Omental fat pad (tissue), 4 donors: ENCODE data around the gene ARHGEF12. TPM values are rescaled to one million over a fixed set of nuclear protein-coding genes. Genes with fewer than 3 reads are reported as not detected.

Experiments
- ATAC-seq: fragments of 150-250 bp; one replicate; pipeline ENCODE4 v1.9.1; 2016; ENCODE audit warnings: mild to moderate bottlenecking, moderate library complexity; ENCODE audit not compliant: low FRiP score
- DNase-seq: peaks from one replicate; pipeline ENCODE4 v3.0.0-alpha.2; 2019; ENCODE audit warnings: low spot score
- total RNA-seq, 4 donors: library from RNA; depleted of rRNA; stranded (reverse); fragments of >200 nt; gene quantifications; one replicate each; pipeline ENCODE4 v1.1.0, GENCODE V29; 2016
- TF ChIP-seq, protein P1 (sequence below), 3 donors: fragments of 450-650 bp; IDR thresholded peaks; one replicate each; pipeline ENCODE4 v1.5.1; 2016 to 2017; ENCODE audit warnings: antibody characterized with exemption in 3 of 3, mild to moderate bottlenecking in 3 of 3, moderate library complexity in 2 of 3

ARHGEF12 gene
- total RNA-seq, 4 donors from 2014 or later = 69.8 to 137 (median 75.2) TPM

DNA sequence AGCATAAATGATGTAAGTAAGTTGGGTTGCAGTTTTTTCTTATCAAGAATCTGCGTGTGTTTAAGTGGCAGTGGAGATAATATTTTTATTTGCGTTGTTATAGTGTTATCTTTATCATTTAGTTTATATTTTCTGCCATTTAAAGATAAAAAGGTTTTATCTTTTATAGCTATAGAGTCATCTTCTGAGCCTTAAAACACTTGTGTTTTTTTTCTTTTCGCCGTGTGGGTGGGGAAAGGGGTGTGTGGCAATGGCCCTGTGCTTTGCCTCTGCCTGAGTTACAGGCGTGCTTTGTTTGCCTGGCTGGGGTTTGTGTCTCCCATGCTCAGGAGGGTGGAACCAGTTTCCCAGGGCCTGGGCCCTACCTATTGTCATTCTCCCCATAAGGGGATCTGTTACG is 16.2 kb downstream of the ARHGEF12 start:
- no peak for ATAC-seq
- TF ChIP-seq, protein P1, sequence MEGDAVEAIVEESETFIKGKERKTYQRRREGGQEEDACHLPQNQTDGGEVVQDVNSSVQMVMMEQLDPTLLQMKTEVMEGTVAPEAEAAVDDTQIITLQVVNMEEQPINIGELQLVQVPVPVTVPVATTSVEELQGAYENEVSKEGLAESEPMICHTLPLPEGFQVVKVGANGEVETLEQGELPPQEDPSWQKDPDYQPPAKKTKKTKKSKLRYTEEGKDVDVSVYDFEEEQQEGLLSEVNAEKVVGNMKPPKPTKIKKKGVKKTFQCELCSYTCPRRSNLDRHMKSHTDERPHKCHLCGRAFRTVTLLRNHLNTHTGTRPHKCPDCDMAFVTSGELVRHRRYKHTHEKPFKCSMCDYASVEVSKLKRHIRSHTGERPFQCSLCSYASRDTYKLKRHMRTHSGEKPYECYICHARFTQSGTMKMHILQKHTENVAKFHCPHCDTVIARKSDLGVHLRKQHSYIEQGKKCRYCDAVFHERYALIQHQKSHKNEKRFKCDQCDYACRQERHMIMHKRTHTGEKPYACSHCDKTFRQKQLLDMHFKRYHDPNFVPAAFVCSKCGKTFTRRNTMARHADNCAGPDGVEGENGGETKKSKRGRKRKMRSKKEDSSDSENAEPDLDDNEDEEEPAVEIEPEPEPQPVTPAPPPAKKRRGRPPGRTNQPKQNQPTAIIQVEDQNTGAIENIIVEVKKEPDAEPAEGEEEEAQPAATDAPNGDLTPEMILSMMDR (IDR thresholded peaks at IDR 0.05) = no peak
- no peak for DNase-seq

DNA sequence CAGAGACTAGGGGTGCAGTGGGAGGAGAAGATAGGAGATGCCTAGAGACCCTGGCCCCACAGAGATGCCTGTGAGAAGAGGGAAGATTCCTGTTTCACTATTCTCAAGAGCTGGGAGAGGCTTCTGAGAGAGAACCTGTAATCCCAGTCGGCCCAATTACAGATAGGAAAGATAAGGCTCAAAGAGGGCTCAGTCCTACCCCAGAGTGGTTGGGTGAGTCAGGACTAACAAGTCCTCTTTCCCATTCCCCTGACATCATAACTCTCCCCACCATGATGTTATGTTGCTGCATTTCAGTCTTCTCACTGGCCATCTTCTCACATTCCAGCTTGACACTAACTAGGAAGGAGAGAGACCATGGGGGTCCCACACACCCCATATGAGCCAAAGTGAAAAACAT is 17.9 kb downstream of the ARHGEF12 start:
- TF ChIP-seq, protein P1 (IDR thresholded peaks at IDR 0.05) = no peak
- ATAC-seq = no peak

DNA sequence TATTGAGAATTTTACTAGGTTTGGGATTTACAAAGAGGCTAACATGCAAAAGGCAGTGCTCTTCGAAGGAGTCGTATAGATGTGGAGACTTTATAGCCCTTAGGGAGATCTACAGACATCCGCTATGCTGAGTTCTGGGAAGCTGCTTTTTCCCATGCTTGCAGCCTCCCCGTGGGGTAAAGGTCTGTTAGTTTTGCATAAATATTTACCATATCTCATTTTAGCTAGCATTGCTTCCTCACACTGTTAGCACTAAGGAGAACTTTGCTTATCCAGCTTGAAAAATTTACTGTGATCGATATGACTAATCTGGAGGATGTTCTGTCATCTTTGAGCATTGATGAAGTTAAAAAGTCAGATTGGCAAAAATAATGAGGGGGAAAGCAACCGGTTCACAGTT is 18.6 kb downstream of the ARHGEF12 start:
- ATAC-seq = no peak
- TF ChIP-seq, protein P1 (IDR thresholded peaks at IDR 0.05) = no peak
- no peak for DNase-seq

More for the DNA sequence above, 17.9 kb downstream of the ARHGEF12 start:
- DNase-seq = no peak

DNA sequence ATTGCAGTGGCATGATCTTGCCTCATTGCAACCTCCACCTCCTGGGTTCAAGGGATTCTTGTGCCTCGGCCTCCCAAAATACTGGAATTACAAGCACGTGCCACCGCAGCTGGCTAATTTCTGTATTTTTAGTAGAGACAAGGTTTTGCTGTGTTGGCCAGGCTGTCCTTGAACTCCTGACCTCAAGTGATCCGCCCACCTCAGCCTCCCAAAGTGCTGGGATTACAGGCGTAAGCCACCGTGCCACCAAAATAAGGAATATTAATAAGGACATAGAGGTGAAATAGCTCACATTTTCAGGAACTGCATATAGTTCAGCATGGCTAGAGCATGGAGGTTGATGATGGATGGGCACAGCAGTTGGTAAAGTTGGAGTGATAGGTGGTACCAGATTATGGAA is 21.4 kb downstream of the ARHGEF12 start:
- no peak for DNase-seq
- ATAC-seq = no peak
- TF ChIP-seq, protein P1 (IDR thresholded peaks at IDR 0.05) = no peak

DNA sequence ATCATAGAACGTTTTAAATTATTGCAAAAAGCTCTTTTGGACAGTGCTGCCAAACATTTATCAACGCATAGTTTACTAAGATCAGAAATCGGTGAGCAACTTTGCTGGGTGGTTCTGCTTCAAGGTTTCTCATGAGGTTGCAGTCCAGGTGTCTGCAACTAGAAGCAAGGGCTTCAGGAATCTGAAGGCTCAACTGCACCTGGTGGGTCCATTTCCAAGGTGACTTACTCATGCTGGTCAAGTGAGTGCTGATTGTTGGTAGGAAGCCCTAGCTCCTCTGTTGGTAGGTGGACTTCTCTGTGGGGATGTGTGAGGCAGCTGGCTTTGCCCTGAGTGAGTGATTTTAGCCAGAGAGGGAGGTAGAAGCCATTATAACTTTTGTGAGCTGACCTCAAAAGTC is 22.5 kb downstream of the ARHGEF12 start:
- TF ChIP-seq, protein P1 (IDR thresholded peaks at IDR 0.05) = no peak
- DNase-seq (no peak), ATAC-seq (no peak)

DNA sequence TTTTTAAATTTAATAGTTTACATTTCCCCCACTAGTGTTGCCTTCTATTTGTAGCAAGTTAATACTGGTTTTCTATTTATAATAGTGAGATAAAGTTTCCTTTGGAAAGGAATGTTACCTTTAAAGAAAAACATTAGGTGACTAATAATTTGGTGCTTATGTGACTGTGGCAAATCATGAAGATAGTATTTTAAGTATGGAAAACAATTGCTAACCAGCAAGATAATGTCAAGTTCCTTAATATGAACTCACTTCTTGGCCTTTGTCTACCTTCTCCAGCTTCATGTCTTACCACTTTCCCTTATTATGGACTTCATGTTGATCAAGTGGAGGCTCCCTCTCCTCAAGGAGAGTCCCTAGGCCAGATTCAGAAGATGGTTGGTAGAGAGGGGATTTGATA is 27.2 kb downstream of the ARHGEF12 start:
- no peak for DNase-seq
- TF ChIP-seq, protein P1 (IDR thresholded peaks at IDR 0.05) = no peak
- no peak for ATAC-seq

DNA sequence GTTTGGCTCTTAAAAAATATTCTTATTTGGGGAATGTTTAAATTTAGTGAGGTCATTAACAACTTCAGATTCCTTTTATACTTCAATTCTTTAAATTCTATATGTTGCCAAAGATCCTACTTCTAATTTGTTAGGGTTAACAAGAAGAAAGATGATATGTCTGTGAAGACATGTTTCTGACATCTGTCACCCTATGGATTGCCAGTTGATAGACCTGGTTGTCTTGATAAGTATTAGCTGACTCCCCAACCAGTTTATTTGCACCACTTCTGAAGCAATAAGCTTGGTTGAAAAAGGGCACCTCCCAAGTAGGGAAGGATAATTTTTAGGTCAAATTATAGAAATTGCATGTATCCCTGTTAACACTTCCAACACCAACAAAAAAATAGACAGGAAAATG is 29.3 kb downstream of the ARHGEF12 start:
- TF ChIP-seq, protein P1 (IDR thresholded peaks at IDR 0.05) = no peak
- DNase-seq = no peak
- ATAC-seq = no peak
